Lower leg skin (tissue), 3 donors: Measurements from ENCODE around the gene CLPSL1.

Source experiments
- POLR2A ChIP-seq, 2 donors: fragments of 450-650 bp; IDR thresholded peaks; one replicate each; pipeline ENCODE4 v1.6.1; 2016 to 2017; ENCODE audit warnings: antibody characterized with exemption in 2 of 2, mild to moderate bottlenecking in 1 of 2, moderate library complexity in 1 of 2
- TF ChIP-seq, protein P1 (sequence below), 3 donors: fragments of 450-650 bp; IDR thresholded peaks; one replicate each; pipeline ENCODE4 v1.5.1; 2016; ENCODE audit warnings: antibody characterized with exemption in 3 of 3, mild to moderate bottlenecking in 3 of 3, moderate library complexity in 2 of 3

DNA sequence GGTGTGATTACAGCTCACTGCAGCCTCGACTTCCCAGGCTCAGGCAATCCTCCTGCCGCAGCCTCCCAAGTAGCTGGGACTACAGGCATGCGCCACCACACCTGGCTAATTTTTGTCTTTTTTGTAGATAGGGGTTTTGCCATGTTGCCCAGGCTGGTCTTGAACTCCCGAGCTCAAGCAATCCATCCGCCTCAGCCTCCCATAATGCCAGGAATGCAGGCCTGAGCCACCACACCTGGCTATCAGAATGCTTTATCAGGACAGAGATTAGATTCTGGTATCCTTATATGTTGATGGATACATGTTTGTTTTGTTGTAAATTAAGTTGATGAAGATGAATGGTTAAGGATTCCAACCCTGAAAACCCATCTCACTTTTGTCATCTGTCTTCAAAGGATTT lies 48.5 kb downstream of the CLPSL1 start:
- TF ChIP-seq, protein P1, sequence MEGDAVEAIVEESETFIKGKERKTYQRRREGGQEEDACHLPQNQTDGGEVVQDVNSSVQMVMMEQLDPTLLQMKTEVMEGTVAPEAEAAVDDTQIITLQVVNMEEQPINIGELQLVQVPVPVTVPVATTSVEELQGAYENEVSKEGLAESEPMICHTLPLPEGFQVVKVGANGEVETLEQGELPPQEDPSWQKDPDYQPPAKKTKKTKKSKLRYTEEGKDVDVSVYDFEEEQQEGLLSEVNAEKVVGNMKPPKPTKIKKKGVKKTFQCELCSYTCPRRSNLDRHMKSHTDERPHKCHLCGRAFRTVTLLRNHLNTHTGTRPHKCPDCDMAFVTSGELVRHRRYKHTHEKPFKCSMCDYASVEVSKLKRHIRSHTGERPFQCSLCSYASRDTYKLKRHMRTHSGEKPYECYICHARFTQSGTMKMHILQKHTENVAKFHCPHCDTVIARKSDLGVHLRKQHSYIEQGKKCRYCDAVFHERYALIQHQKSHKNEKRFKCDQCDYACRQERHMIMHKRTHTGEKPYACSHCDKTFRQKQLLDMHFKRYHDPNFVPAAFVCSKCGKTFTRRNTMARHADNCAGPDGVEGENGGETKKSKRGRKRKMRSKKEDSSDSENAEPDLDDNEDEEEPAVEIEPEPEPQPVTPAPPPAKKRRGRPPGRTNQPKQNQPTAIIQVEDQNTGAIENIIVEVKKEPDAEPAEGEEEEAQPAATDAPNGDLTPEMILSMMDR (IDR thresholded peaks at IDR 0.05) = no peak
- no peak for TF ChIP-seq POLR2A (IDR thresholded peaks at IDR 0.05)
